GM12801 (cell line): Measurements from ENCODE around the gene KCNQ2.

Experiments used
- CTCF ChIP-seq: IDR thresholded peaks from one replicate; pipeline ENCODE4 v1.5.1; 2011; ENCODE audit warnings: control low read depth; ENCODE audit not compliant: insufficient read length; ENCODE audit errors: extremely low read depth

KCNQ2 gene

GRCh38 chr20:63500151-63500901, 27.9 kb upstream of the KCNQ2 start:
- no peak for TF ChIP-seq CTCF

- no peak for TF ChIP-seq CTCF
Measured at GRCh38 chr20:63499338-63499969, 27.0 kb upstream of the KCNQ2 start.

- TF ChIP-seq CTCF = no peak
Measured at GRCh38 chr20:63498960-63499337, 26.5 kb upstream of the KCNQ2 start, which contains the start of gene EEF1A2. TSS of gene EEF1A2 (minus strand) at chr20:63499083. CDS start at chr20:63497763, 1,320 bp downstream.

- TF ChIP-seq CTCF = no peak
Measured at GRCh38 chr20:63497946-63498935, 25.8 kb upstream of the KCNQ2 start.

- no peak for TF ChIP-seq CTCF
Measured at GRCh38 chr20:63497138-63497945, 24.9 kb upstream of the KCNQ2 start.

GRCh38 chr20:63496596-63497120, 24.2 kb upstream of the KCNQ2 start:
- no peak for TF ChIP-seq CTCF
